COR-L47 (cell line): Measurements from ENCODE around the gene KCNIP1.
A peak's percentile ranks its signal among the peaks of the same experiment; 100 is the strongest.

Experiments
- DNase-seq: peaks from one replicate; lab custom pipeline; 2025; lab: John Stamatoyannopoulos, UW

Gene KCNIP1

GRCh38 chr5:170782438-170782837 is 278.6 kb downstream of the KCNIP1 start:
- DNase-seq: peak; percentile 75

DNA sequence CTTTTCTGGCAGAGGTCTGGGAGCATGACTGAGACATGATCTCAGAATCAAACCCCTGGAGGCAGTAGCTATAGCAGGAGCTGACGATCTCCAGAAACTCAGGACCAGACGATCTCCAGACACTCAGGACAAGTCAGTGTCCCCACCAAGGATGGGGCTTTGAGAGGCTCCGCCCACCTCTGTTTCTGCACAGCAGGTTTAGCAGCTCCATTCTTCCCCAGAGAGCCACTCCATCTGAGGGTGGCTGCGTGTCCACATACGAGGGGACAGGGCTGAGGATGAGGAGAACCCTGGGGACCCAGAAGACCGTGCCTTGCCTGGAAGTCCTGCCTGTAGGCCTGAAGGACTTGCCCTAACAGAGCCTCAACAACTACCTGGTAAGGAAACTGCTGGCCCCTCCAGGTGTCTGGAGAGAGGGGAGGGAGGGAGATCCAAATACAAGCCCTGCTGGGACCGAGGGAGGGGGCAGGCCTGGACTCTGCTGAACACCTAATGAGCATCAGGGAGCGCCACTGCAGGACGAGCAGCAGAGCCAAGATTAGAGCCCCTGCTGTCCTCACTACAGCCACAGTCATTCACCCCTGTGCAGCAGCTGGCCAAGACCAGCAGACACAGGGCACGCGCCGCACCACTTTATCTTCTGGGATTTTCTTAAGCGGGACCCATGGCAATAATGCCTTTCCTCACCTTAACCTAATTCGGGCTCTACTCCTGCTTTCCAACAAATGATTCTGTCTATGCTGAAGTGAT is 279.9 kb downstream of the KCNIP1 start, which contains the start of gene GABRP:
Gene GABRP, plus strand, starts transcription at position 228 of the 750 bp plus-strand sequence. CDS start 4,891 bp downstream, outside the sequence.
- no peak for DNase-seq

GRCh38 chr5:170785416-170785815 is 281.6 kb downstream of the KCNIP1 start:
- DNase-seq: no peak
